ENCODE measurements around the gene CYTIP. TPM values are rescaled to one million over a fixed set of nuclear protein-coding genes. Genes with fewer than 3 reads are reported as not detected.

Gene CYTIP
- polyA plus RNA-seq, 1 of the 3 experiments (the other 2 are of a cell fraction) = not detected

GRCh38 chr2:157444641-157445040, 752 bp upstream of the CYTIP start (continued):
- no peak for TF ChIP-seq REST (IDR thresholded peaks at IDR 0.05; ENCODE audit: low read depth, low read length)
- TF ChIP-seq TEAD4 (IDR thresholded peaks at IDR 0.05; ENCODE audit: borderline replicate concordance, insufficient read depth) = no peak
- TF ChIP-seq JUND (IDR thresholded peaks at IDR 0.05) = no peak
- no peak for TF ChIP-seq EZH2phosphoT487 (IDR thresholded peaks at IDR 0.05; ENCODE audit: borderline replicate concordance, low read depth)
- TF ChIP-seq MEF2A (IDR thresholded peaks at IDR 0.05; ENCODE audit: borderline replicate concordance, low read depth) = no peak
- TF ChIP-seq RXRA (IDR thresholded peaks at IDR 0.05; ENCODE audit: borderline replicate concordance, low read depth) = no peak
- TF ChIP-seq FOXJ3 (CRISPR knock-in tag; IDR thresholded peaks at IDR 0.05) = no peak
- no peak for TF ChIP-seq RAD21 (IDR thresholded peaks at IDR 0.05; ENCODE audit: low read length)
- TF ChIP-seq PBX3 (IDR thresholded peaks at IDR 0.05) = no peak

- Histone ChIP-seq H3K27ac (ENCODE audit: low read depth in 2 of 2, low read length in 1 of 2) (no peak overlapping the region), H3K79me2 (ENCODE audit: insufficient read depth) (no peaks in the 10 kb centered on the region), H3K27me3 (ENCODE audit: insufficient read depth) (peaks cover 34% of the 10 kb centered on the region), H3K4me1 (ENCODE audit: control insufficient read depth in 1 of 2, insufficient read depth in 2 of 2, low read depth in 1 of 2, low read length in 1 of 2) (peaks cover 0 to 12% of the 10 kb centered on the region in 2 experiments; a peak in 2 of 4 replicates), H3K9ac (no peak overlapping the region), H3F3A (replicated peaks; ENCODE audit: insufficient read depth) (no peaks in the 10 kb centered on the region), H4K20me1 (ENCODE audit: insufficient read depth) (no peaks in the 10 kb centered on the region), H3K9me3 (no peaks in the 10 kb centered on the region), H2AFZ (ENCODE audit: low read depth) (no peak overlapping the region), H3K36me3 (replicated peaks in 1 of 2; ENCODE audit: control insufficient read depth in 1 of 2, insufficient read depth in 2 of 2, low read length in 1 of 2) (no peaks in the 10 kb centered on the region), H3K9me2 (no peaks in the 10 kb centered on the region), H3K4me3 (ENCODE audit: low read depth in 2 of 2, low read length in 1 of 2) (no peak overlapping the region), H3K4me2 (no peak overlapping the region)
- CTCF ChIA-PET = interaction anchor here (1.0 to 1.2 kb wide), 3 partner anchors 106 to 140 kb away, joined by 3 to 4 read pairs (median 3); no protein-coding TSS in a partner anchor
- TF ChIP-seq EP300 (IDR thresholded peaks at IDR 0.05; ENCODE audit: borderline replicate concordance in 1 of 2, low read depth in 1 of 2, low read length in 1 of 2) (no peak), GABPA (IDR thresholded peaks at IDR 0.05; ENCODE audit: low read depth) (no peak), YY1 (IDR thresholded peaks at IDR 0.05; ENCODE audit: low read depth) (no peak), JUND (IDR thresholded peaks at IDR 0.05) (no peak), RFX5 (IDR thresholded peaks at IDR 0.05; ENCODE audit: low read length) (no peak), PBX3 (IDR thresholded peaks at IDR 0.05) (no peak), MAX (IDR thresholded peaks at IDR 0.05; ENCODE audit: low read depth) (no peak), FOSL2 (IDR thresholded peaks at IDR 0.05; ENCODE audit: borderline replicate concordance, low read depth) (no peak), NFIC (IDR thresholded peaks at IDR 0.05; ENCODE audit: borderline replicate concordance) (no peak), POLR2AphosphoS5 (IDR thresholded peaks at IDR 0.05; ENCODE audit: low read depth, low read length) (no peak), RAD21 (IDR thresholded peaks at IDR 0.05; ENCODE audit: low read length) (no peak), TCF12 (IDR thresholded peaks at IDR 0.05) (no peak)
- no peak for DNase-seq
- POLR2A ChIA-PET = no interaction called here
Measured at GRCh38 chr2:157443090-157443489, 799 bp downstream of the CYTIP start.

Measured in SK-N-SH (cell line).